H1 (cell line): ENCODE measurements around the gene KAT8. TPM values are rescaled to one million over a fixed set of nuclear protein-coding genes. Genes with fewer than 3 reads are reported as not detected.

Experiments
- CTCF ChIA-PET: fragments of 300-600 bp; sonication (Branson Sonifier 250); formaldehyde crosslinking; loops from one replicate; lab custom pipeline; 2021; ENCODE audit not compliant: partially characterized antibody; lab: Charles Lee
- POLR2A ChIA-PET: fragments of 300-600 bp; sonication (Branson Sonifier 250); formaldehyde crosslinking; loops from one replicate; lab custom pipeline; 2021; ENCODE audit warnings: inconsistent platforms; ENCODE audit not compliant: partially characterized antibody; lab: Charles Lee
- DNase-seq, 2 experiments: peaks; one replicate each; pipeline versions ENCODE4 v3.0.0 to v3.0.0-alpha.2; 2010 to 2022; ENCODE audit warnings: low spot score in 2 of 2, low read depth in 1 of 2, mixed read lengths in 1 of 2
- FAIRE-seq: peaks from 2 replicates; lab custom pipeline; 2011; peaks lifted over from hg19 to GRCh38; lab: Jason Lieb, UNC
- H2AFZ ChIP-seq: 2 replicates; pipeline ENCODE4 v1.8.1; 2012; ENCODE audit warnings: low read length, inconsistent platforms
- H2AK5ac ChIP-seq: 2 replicates; pipeline ENCODE4 v1.6.1; 2013; ENCODE audit warnings: low read depth, low read length
- H2BK120ac ChIP-seq: replicated peaks from 2 replicates; pipeline ENCODE3; 2013; ENCODE audit warnings: low read depth, low read length, inconsistent platforms
- H2BK12ac ChIP-seq: 2 replicates; pipeline ENCODE4 v1.6.1; 2013; ENCODE audit warnings: low read depth, low read length
- H2BK15ac ChIP-seq: 2 replicates; pipeline ENCODE4 v1.6.1; 2013; ENCODE audit warnings: low read length
- H2BK20ac ChIP-seq: 2 replicates; pipeline ENCODE4 v1.6.1; 2013; ENCODE audit warnings: low read length
- H2BK5ac ChIP-seq: 2 replicates; pipeline ENCODE4 v1.6.1; 2013; ENCODE audit warnings: low read depth, low read length
- H3K14ac ChIP-seq: 2 replicates; pipeline ENCODE4 v1.6.1; 2013; ENCODE audit warnings: inconsistent platforms; ENCODE audit not compliant: insufficient read length
- H3K18ac ChIP-seq: 2 replicates; pipeline ENCODE4 v1.6.1; 2013; ENCODE audit warnings: low read length; ENCODE audit errors: extremely low read depth
- H3K23ac ChIP-seq: 2 replicates; pipeline ENCODE4 v1.6.1; 2013; ENCODE audit warnings: inconsistent platforms; ENCODE audit not compliant: insufficient read length
- H3K23me2 ChIP-seq: 2 replicates; pipeline ENCODE4 v1.6.1; 2013; ENCODE audit warnings: low read depth, low read length
- H3K27ac ChIP-seq: 2 replicates; pipeline ENCODE4 v1.6.1; 2011; ENCODE audit warnings: low read depth, low read length, inconsistent platforms
- H3K27me3 ChIP-seq, 4 experiments: replicated peaks in 1 of 4; 1 replicate in 1 of 4; 2 replicates in 3 of 4; pipeline versions ENCODE4 v1.6.1 to v1.8.1; 2011 to 2013; ENCODE audit warnings: low read length in 3 of 4, mild to moderate bottlenecking in 3 of 4, inconsistent platforms in 2 of 4, mixed read lengths in 2 of 4, moderate library complexity in 1 of 4; ENCODE audit not compliant: control insufficient read depth in 3 of 4, insufficient read depth in 3 of 4; ENCODE audit errors: extremely low read depth in 1 of 4
- H3K36me3 ChIP-seq, 4 experiments: 2 replicates each; pipeline versions ENCODE4 v1.6.1 to v1.8.1; 2011 to 2013; ENCODE audit warnings: mild to moderate bottlenecking in 4 of 4, low read length in 3 of 4, moderate library complexity in 2 of 4, control low read depth in 1 of 4, inconsistent platforms in 1 of 4; ENCODE audit not compliant: insufficient read depth in 4 of 4, control insufficient read depth in 2 of 4
- H3K4ac ChIP-seq: replicated peaks from 2 replicates; pipeline ENCODE3; 2013; ENCODE audit warnings: low read length, low read depth, mixed read lengths, inconsistent platforms; ENCODE audit not compliant: insufficient read length
- H3K4me1 ChIP-seq, 4 experiments: replicated peaks in 1 of 4; 1 replicate in 1 of 4; 2 replicates in 3 of 4; pipeline versions ENCODE4 v1.6.1 to v1.8.1; 2011 to 2013; ENCODE audit warnings: low read length in 3 of 4, inconsistent platforms in 2 of 4, mixed read lengths in 1 of 4; ENCODE audit not compliant: insufficient read depth in 4 of 4, control insufficient read depth in 3 of 4
- H3K4me2 ChIP-seq, 2 experiments: 2 replicates each; pipeline versions ENCODE4 v1.6.1 to v1.8.1; 2011 to 2013; ENCODE audit warnings: low read depth in 2 of 2, low read length in 2 of 2, control low read depth in 1 of 2, inconsistent platforms in 1 of 2, mild to moderate bottlenecking in 1 of 2; ENCODE audit not compliant: insufficient read depth in 1 of 2
- H3K4me3 ChIP-seq, 4 experiments: fragments of 200-600, 300-600 bp in 1 of 4; sonication (generic), shearing (Covaris generic), sonication (Bioruptor Twin) in 1 of 4; 2 replicates each; pipeline versions ENCODE4 v1.5.1 to v1.8.1; 2011 to 2016; ENCODE audit warnings: low read length in 4 of 4, low read depth in 3 of 4, control low read depth in 2 of 4, inconsistent platforms in 2 of 4, mild to moderate bottlenecking in 2 of 4, mixed read lengths in 1 of 4, moderate library complexity in 1 of 4; ENCODE audit not compliant: insufficient read depth in 2 of 4; ENCODE audit errors: extremely low read depth in 1 of 4
- H3K56ac ChIP-seq: replicated peaks from 2 replicates; pipeline ENCODE3; 2013; ENCODE audit warnings: low read depth, mild to moderate bottlenecking, mixed read lengths, low read length, inconsistent platforms; ENCODE audit not compliant: insufficient read length
- H3K79me1 ChIP-seq: 2 replicates; pipeline ENCODE4 v1.6.1; 2013; ENCODE audit warnings: low read depth, low read length, control low read depth
- H3K79me2 ChIP-seq, 2 experiments: 2 replicates each; pipeline versions ENCODE4 v1.6.1 to v1.8.1; 2012 to 2013; ENCODE audit warnings: low read length in 2 of 2, mild to moderate bottlenecking in 2 of 2, inconsistent platforms in 1 of 2; ENCODE audit not compliant: insufficient read depth in 2 of 2, control insufficient read depth in 1 of 2
- H3K9ac ChIP-seq, 4 experiments: replicated peaks in 1 of 4; 1 replicate in 1 of 4; 2 replicates in 3 of 4; pipeline versions ENCODE4 v1.6.1 to v1.8.1; 2011 to 2013; ENCODE audit warnings: low read depth in 3 of 4, low read length in 3 of 4, control low read depth in 2 of 4, mild to moderate bottlenecking in 2 of 4, moderate library complexity in 2 of 4, inconsistent platforms in 1 of 4; ENCODE audit errors: extremely low read depth in 1 of 4
- H3K9me3 ChIP-seq, 2 experiments: 2 replicates each; pipeline versions ENCODE4 v1.6.1 to v1.8.1; 2012 to 2013; ENCODE audit warnings: mild to moderate bottlenecking in 2 of 2, moderate library complexity in 2 of 2, control low read depth in 1 of 2, inconsistent platforms in 1 of 2, low read depth in 1 of 2, low read length in 1 of 2, mixed read lengths in 1 of 2; ENCODE audit not compliant: insufficient read depth in 2 of 2
- H4K20me1 ChIP-seq, 2 experiments: replicated peaks in 1 of 2; 2 replicates each; pipeline versions ENCODE3 to v1.8.1; 2011 to 2013; ENCODE audit warnings: inconsistent platforms in 2 of 2, low read length in 2 of 2, mild to moderate bottlenecking in 1 of 2; ENCODE audit not compliant: insufficient read depth in 2 of 2, control insufficient read depth in 1 of 2
- H4K5ac ChIP-seq: 2 replicates; pipeline ENCODE4 v1.6.1; 2013; ENCODE audit warnings: low read length, low read depth, mixed read lengths, inconsistent platforms; ENCODE audit not compliant: insufficient read length
- H4K8ac ChIP-seq: 2 replicates; pipeline ENCODE4 v1.8.0; 2013; ENCODE audit warnings: mild to moderate bottlenecking, moderate library complexity, low read length, inconsistent platforms; ENCODE audit not compliant: insufficient read depth; ENCODE audit errors: extremely low read depth
- H4K91ac ChIP-seq: replicated peaks from 2 replicates; pipeline ENCODE3; 2013; ENCODE audit warnings: low read length, mixed read lengths, inconsistent platforms; ENCODE audit not compliant: insufficient read length
- BCL11A ChIP-seq, 2 experiments: IDR thresholded peaks; one replicate each; pipeline ENCODE4 v1.6.1; 2011; ENCODE audit warnings: low read depth in 2 of 2, low read length in 2 of 2, mild to moderate bottlenecking in 2 of 2
- CREB1 ChIP-seq: IDR thresholded peaks from 2 replicates; pipeline ENCODE4 v1.6.1; 2012; ENCODE audit warnings: inconsistent platforms
- JUND ChIP-seq: IDR thresholded peaks from 2 replicates; pipeline ENCODE4 v1.6.1; 2011; ENCODE audit warnings: mild to moderate bottlenecking, improper control_type of control experiment, low read length
- KDM1A ChIP-seq: fragments of 200-600, 300-600 bp; sonication (generic); IDR thresholded peaks from 2 replicates; pipeline ENCODE4 v1.7.1; 2016; ENCODE audit warnings: mild to moderate bottlenecking, low read length, borderline replicate concordance
- RFX5 ChIP-seq: IDR thresholded peaks from 2 replicates; pipeline ENCODE4 v1.6.1; 2011; ENCODE audit warnings: low read depth, low read length, improper control_type of control experiment, borderline replicate concordance
- SIRT6 ChIP-seq: IDR thresholded peaks from one replicate; pipeline ENCODE4 v1.7.1; 2012; ENCODE audit warnings: low read length, inconsistent platforms
- SP4 ChIP-seq: IDR thresholded peaks from 2 replicates; pipeline ENCODE4 v1.6.1; 2012; ENCODE audit warnings: low read length, inconsistent platforms
- ZNF274 ChIP-seq: IDR thresholded peaks from 2 replicates; pipeline ENCODE4 v1.7.0; 2012; ENCODE audit warnings: low read length, borderline replicate concordance; ENCODE audit errors: extremely low read depth
- WGBS, 2 experiments: shearing (Covaris generic) in 1 of 2; methylation state at CpG; one replicate each; pipeline versions ENCODE4 v1.1.6 to v1.1.7; 2013 to 2015; ENCODE audit warnings: low lambda C conversion rate in 2 of 2, mixed read lengths in 2 of 2, inconsistent platforms in 1 of 2, low coverage in 1 of 2, missing lambda C conversion rate in 1 of 2; ENCODE audit not compliant: insufficient replicate concordance in 2 of 2, insufficient coverage in 1 of 2, insufficient read length in 1 of 2; ENCODE audit errors: extremely low coverage in 1 of 2, missing lambda C conversion rate in 1 of 2; 5-methylcytosine and 5-hydroxymethylcytosine counted together
- polyA plus RNA-seq, 7 experiments: library from polyadenylated mRNA; depleted of rRNA in 3 of 7; stranded (reverse) in 5 of 7; unstranded in 2 of 7; fragments of >200 nt in 5 of 7; fragments of 200-250 nt in 2 of 7; gene quantifications; 1 replicate in 5 of 7; 2 replicates in 1 of 7; 4 replicates in 1 of 7; pipeline versions ENCODE4 v1.2.1 to v1.2.3, GENCODE V29; 2011 to 2013; ENCODE audit warnings: missing spikeins in 2 of 7, mixed read lengths in 2 of 7
- total RNA-seq: library from RNA; stranded (reverse); fragmentation: NEBNext Ultra II Directional; extraction: Animal tissue kit (Norgen Biotek cat#: 25700); gene quantifications from 2 replicates; pipeline ENCODE4 v1.2.1, GENCODE V29; 2021

Gene KAT8
- total and polyA plus RNA-seq, 2 of the 8 experiments (the other 6 are each of a cell fraction or from before 2014, with no cell fraction given) = 52.6 to 61.6 TPM

- Histone ChIP-seq H3K9me3 (no peaks in the 10 kb centered on the region), H3K79me2 (peaks cover 3 to 16% of the 10 kb centered on the region in 2 experiments; a peak in 3 of 4 replicates), H4K5ac (no peak overlapping the region), H3K18ac (no peak overlapping the region), H2BK5ac (no peak overlapping the region), H3K27me3 (no peaks in the 10 kb centered on the region), H2AFZ (no peak overlapping the region), H2AK5ac (no peak overlapping the region), H3K56ac (no peak overlapping the region), H4K20me1 (peaks cover 0 to 3% of the 10 kb centered on the region in 2 experiments), H3K27ac (no peak overlapping the region), H3K23ac (no peak overlapping the region), H3K4me1 (peaks cover 0 to 4% (median 2%) of the 10 kb centered on the region in 4 experiments; a peak in 3 of 7 replicates), H4K8ac (no peak overlapping the region), H4K91ac (no peak overlapping the region), H2BK120ac (no peak overlapping the region), H2BK20ac (no peak overlapping the region), H3K4ac (no peak overlapping the region), H2BK12ac (no peak overlapping the region), H2BK15ac (no peak overlapping the region)
- DNase-seq (no peak), FAIRE-seq (no peak)
- 92% methylated on average over 8 of the region's 8 CpGs; no CpG with 5 or more reads in 1 of the 2 experiments for WGBS, 2 experiments
- POLR2A ChIA-PET = interaction anchor here (1.5 to 29.9 kb wide), 5 partner anchors 13 to 69 kb away, joined by 3 to 713 read pairs (median 10); partner anchors contain the start of genes PRSS36, PRSS8 and VKORC1
- CTCF ChIA-PET = interaction anchor here (1.2 to 1.3 kb wide), 2 partner anchors 14 to 132 kb away, joined by 3 read pairs; no protein-coding TSS in a partner anchor
- TF ChIP-seq SP4 (no peak), BCL11A (IDR thresholded peaks at IDR 0.05; ENCODE audit: low read depth in 2 of 2, low read length in 2 of 2) (no peak), KDM1A (no peak), CREB1 (no peak), ZNF274 (no peak), SIRT6 (no peak), RFX5 (no peak), JUND (no peak)
- TF ChIP-seq, all 59 proteins: peak for 0
- Histone ChIP-seq H3K79me1 (peaks cover 8% of the 10 kb centered on the region), H3K23me2 (peaks cover 6% of the 10 kb centered on the region), H3K4me3 (no peak overlapping the region), H3K9ac (no peak overlapping the region), H3K36me3 (peaks cover 2 to 18% (median 12%) of the 10 kb centered on the region in 4 experiments; a peak in 5 of 8 replicates), H3K14ac (no peak overlapping the region), H3K4me2 (no peak overlapping the region)
These were observed 3.0 kb upstream of the KAT8 start for GRCh38 chr16:31114468-31114867.
